ENCODE measurements around the gene ZNF431.

DNA sequence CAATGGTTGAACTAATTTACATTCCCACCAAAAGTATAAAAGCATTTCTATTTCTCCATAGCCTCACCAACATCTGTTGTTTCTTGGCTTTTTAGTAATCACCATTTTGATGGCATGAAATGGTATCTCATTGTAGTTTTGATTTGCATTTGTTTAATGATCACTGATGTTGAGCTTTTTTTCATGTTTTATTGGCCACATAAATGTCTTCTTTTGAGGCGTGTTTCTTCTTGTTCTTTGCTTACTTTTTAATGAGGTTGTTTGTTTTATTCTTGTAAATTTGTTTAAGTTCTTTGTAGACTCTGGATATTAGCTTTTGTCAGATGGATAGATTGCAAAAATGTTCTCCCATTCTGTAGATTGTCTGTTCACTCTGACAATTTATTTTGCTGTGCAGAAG lies 31.7 kb upstream of the ZNF431 start:
- TF ChIP-seq, protein P1, sequence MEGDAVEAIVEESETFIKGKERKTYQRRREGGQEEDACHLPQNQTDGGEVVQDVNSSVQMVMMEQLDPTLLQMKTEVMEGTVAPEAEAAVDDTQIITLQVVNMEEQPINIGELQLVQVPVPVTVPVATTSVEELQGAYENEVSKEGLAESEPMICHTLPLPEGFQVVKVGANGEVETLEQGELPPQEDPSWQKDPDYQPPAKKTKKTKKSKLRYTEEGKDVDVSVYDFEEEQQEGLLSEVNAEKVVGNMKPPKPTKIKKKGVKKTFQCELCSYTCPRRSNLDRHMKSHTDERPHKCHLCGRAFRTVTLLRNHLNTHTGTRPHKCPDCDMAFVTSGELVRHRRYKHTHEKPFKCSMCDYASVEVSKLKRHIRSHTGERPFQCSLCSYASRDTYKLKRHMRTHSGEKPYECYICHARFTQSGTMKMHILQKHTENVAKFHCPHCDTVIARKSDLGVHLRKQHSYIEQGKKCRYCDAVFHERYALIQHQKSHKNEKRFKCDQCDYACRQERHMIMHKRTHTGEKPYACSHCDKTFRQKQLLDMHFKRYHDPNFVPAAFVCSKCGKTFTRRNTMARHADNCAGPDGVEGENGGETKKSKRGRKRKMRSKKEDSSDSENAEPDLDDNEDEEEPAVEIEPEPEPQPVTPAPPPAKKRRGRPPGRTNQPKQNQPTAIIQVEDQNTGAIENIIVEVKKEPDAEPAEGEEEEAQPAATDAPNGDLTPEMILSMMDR (IDR thresholded peaks at IDR 0.05; ENCODE audit: low read depth, low read length), result no peak
- no peak for TF ChIP-seq POLR2A (IDR thresholded peaks at IDR 0.05; ENCODE audit: extremely low read depth, insufficient read length)
